ENCODE measurements around the gene SFRP2. TPM values are rescaled to one million over a fixed set of nuclear protein-coding genes. Genes with fewer than 3 reads are reported as not detected.

SFRP2 gene
- total and polyA plus RNA-seq, 2 donors from 2014 or later: 4.1 TPM; not detected in 1

GRCh38 chr4:153832720-153833287 is 43.9 kb upstream of the SFRP2 start:
- no peaks in the 10 kb centered on the region for H3K4me1 ChIP-seq (ENCODE audit: control insufficient read depth in 2 of 3, insufficient read depth in 2 of 3, low read depth in 1 of 3, low read length in 3 of 3)
- H3K9ac ChIP-seq (ENCODE audit: low read length in 3 of 3): no peak overlapping the region
- no peaks in the 10 kb centered on the region for H3K27me3 ChIP-seq (ENCODE audit: control insufficient read depth, insufficient read depth, low read length)
- DNase-seq: no peak
- no peaks in the 10 kb centered on the region for H3K9me3 ChIP-seq (ENCODE audit: control insufficient read depth in 2 of 3, insufficient read depth in 1 of 3, low read length in 3 of 3)
- no peak overlapping the region for H3K27ac ChIP-seq (ENCODE audit: low read depth in 2 of 2, low read length in 2 of 2)
- H3K36me3 ChIP-seq (ENCODE audit: control insufficient read depth in 2 of 3, insufficient read depth in 3 of 3, low read length in 3 of 3): no peaks in the 10 kb centered on the region
- no peak for FAIRE-seq
- intact Hi-C loops (cut with DNase I): no loop called here
- TF ChIP-seq CTCF (IDR thresholded peaks at IDR 0.05; ENCODE audit: borderline replicate concordance, extremely low read depth, insufficient read depth): no peak
- no peak overlapping the region for H3K4me3 ChIP-seq (ENCODE audit: low read length in 3 of 3)

GRCh38 chr4:153832054-153832453 is 43.2 kb upstream of the SFRP2 start:
- H3K27me3 ChIP-seq (ENCODE audit: control insufficient read depth, insufficient read depth, low read length): no peaks in the 10 kb centered on the region
- H3K27ac ChIP-seq (ENCODE audit: low read depth in 2 of 2, low read length in 2 of 2): no peak overlapping the region
- no peak overlapping the region for H3K9ac ChIP-seq (ENCODE audit: low read length in 3 of 3)
- intact Hi-C loops (cut with DNase I): no loop called here
- no peak for FAIRE-seq
- H3K9me3 ChIP-seq (ENCODE audit: control insufficient read depth in 2 of 3, insufficient read depth in 1 of 3, low read length in 3 of 3): no peaks in the 10 kb centered on the region
- no peak overlapping the region for H3K4me3 ChIP-seq (ENCODE audit: low read length in 3 of 3)
- TF ChIP-seq CTCF (IDR thresholded peaks at IDR 0.05; ENCODE audit: borderline replicate concordance, extremely low read depth, insufficient read depth): no peak
- no peak for DNase-seq
- no peaks in the 10 kb centered on the region for H3K4me1 ChIP-seq (ENCODE audit: control insufficient read depth in 2 of 3, insufficient read depth in 2 of 3, low read depth in 1 of 3, low read length in 3 of 3)
- H3K36me3 ChIP-seq (ENCODE audit: control insufficient read depth in 2 of 3, insufficient read depth in 3 of 3, low read length in 3 of 3): no peaks in the 10 kb centered on the region

- Histone ChIP-seq H3K4me3 (ENCODE audit: low read length in 3 of 3) (no peak overlapping the region), H3K27ac (ENCODE audit: low read depth in 2 of 2, low read length in 2 of 2) (no peak overlapping the region), H3K9me3 (ENCODE audit: control insufficient read depth in 2 of 3, insufficient read depth in 1 of 3, low read length in 3 of 3) (no peaks in the 10 kb centered on the region), H3K4me1 (ENCODE audit: control insufficient read depth in 2 of 3, insufficient read depth in 2 of 3, low read depth in 1 of 3, low read length in 3 of 3) (no peaks in the 10 kb centered on the region), H3K36me3 (ENCODE audit: control insufficient read depth in 2 of 3, insufficient read depth in 3 of 3, low read length in 3 of 3) (no peaks in the 10 kb centered on the region), H3K27me3 (ENCODE audit: control insufficient read depth, insufficient read depth, low read length) (no peaks in the 10 kb centered on the region), H3K9ac (ENCODE audit: low read length in 3 of 3) (no peak overlapping the region)
- intact Hi-C loops (cut with DNase I): no loop called here
- DNase-seq: no peak
- FAIRE-seq: no peak
- no peak for TF ChIP-seq CTCF (IDR thresholded peaks at IDR 0.05; ENCODE audit: borderline replicate concordance, extremely low read depth, insufficient read depth)
These were observed 42.4 kb upstream of the SFRP2 start for GRCh38 chr4:153831245-153831644.

GRCh38 chr4:153825691-153826090 is 36.8 kb upstream of the SFRP2 start:
- no peak for TF ChIP-seq CTCF (IDR thresholded peaks at IDR 0.05; ENCODE audit: borderline replicate concordance, extremely low read depth, insufficient read depth)
- intact Hi-C loops (cut with DNase I): no loop called here
- Histone ChIP-seq H3K4me1 (ENCODE audit: control insufficient read depth in 2 of 3, insufficient read depth in 2 of 3, low read depth in 1 of 3, low read length in 3 of 3) (no peaks in the 10 kb centered on the region), H3K9me3 (ENCODE audit: control insufficient read depth in 2 of 3, insufficient read depth in 1 of 3, low read length in 3 of 3) (no peaks in the 10 kb centered on the region), H3K36me3 (ENCODE audit: control insufficient read depth in 2 of 3, insufficient read depth in 3 of 3, low read length in 3 of 3) (no peaks in the 10 kb centered on the region), H3K27me3 (ENCODE audit: control insufficient read depth, insufficient read depth, low read length) (no peaks in the 10 kb centered on the region), H3K4me3 (ENCODE audit: low read length in 3 of 3) (no peak overlapping the region), H3K27ac (ENCODE audit: low read depth in 2 of 2, low read length in 2 of 2) (no peak overlapping the region), H3K9ac (ENCODE audit: low read length in 3 of 3) (no peak overlapping the region)
- FAIRE-seq (no peak), DNase-seq (no peak)

Measured in kidney (tissue), 14 donors.